Stimulated activated CD4-positive, alpha-beta T cell treated with anti-CD3 and anti-CD28 coated beads, Interleukin-12 subunit alpha, Interleukin-12 subunit beta, amount 100 ng/mL, for 48 hours (primary cell): ENCODE results near the gene BZW2.

ENCODE experiments used
- DNase-seq, 3 donors: peaks; one replicate each; pipeline ENCODE4 v3.0.0-alpha.2; 2020; ENCODE audit warnings: low read depth in 2 of 3, low spot score in 1 of 3

BZW2 gene

GRCh38 chr7:16645593-16646471 is at the start of gene BZW2, which contains the start of gene ANKMY2:
Gene BZW2 (plus strand): TSS chr7:16646181. CDS start chr7:16665444, 19,263 bp downstream.
Gene ANKMY2 (minus strand): TSS chr7:16645754. CDS start chr7:16645573, 181 bp downstream.
- peak; percentile 82 to 89 (median 87) for DNase-seq

GRCh38 chr7:16598015-16598414 is 48.0 kb upstream of the BZW2 start:
- no peak for DNase-seq

GRCh38 chr7:16599860-16600259 is 46.1 kb upstream of the BZW2 start:
- DNase-seq = no peak

DNA sequence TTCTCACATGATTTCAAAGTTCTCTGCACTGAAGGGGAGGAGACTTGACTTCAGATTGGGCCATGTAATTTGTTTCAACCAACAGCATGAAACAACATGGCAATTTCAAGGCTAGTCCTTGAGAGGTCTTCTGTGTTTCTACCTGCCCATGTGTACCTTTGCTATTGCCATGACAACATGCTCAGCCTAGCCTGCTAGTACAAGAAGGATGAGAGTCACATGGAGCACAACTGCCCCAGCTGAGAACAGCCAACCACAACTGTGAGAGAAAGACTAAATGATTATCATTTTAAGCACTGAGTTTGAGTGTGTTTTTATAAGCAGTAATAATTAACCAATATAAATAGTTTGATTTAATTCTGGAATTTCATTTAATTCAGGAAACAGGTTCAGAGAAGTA is 42.3 kb upstream of the BZW2 start:
- DNase-seq = no peak

- peak in 1 of 3 donors; percentile 4 for DNase-seq
Measured at GRCh38 chr7:16604054-16604453, 41.9 kb upstream of the BZW2 start.

GRCh38 chr7:16606704-16607103 is 39.3 kb upstream of the BZW2 start:
- DNase-seq = no peak

- DNase-seq = no peak
Measured at GRCh38 chr7:16609842-16610450, 36.0 kb upstream of the BZW2 start.

- no peak for DNase-seq
Measured at GRCh38 chr7:16611711-16612110, 34.3 kb upstream of the BZW2 start.

GRCh38 chr7:16615228-16615627 is 30.8 kb upstream of the BZW2 start:
- no peak for DNase-seq

- no peak for DNase-seq
Measured at GRCh38 chr7:16616122-16616521, 29.9 kb upstream of the BZW2 start.

- no peak for DNase-seq
Measured at GRCh38 chr7:16616542-16616941, 29.4 kb upstream of the BZW2 start.

GRCh38 chr7:16619979-16620408 is 26.0 kb upstream of the BZW2 start:
- peak in 1 of 3 donors; percentile 32 for DNase-seq

DNA sequence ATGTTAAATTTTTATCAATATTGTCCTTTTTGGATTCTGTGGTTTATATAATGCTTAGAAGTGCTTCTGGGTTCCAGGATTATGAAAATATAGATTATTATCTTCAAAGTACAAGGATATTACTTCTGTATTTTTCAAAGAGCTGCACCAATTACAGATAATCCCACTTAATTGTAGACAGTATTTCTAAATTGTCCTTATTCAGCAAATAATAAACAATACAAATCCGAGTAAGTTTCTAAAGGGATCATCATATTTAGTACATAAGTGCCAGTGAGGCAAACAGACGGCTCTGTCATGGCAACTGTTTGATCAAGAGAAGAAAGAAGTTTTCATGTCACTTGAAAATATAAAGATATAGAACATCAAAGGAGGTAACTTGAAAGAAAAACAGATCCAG is 19.6 kb upstream of the BZW2 start:
- DNase-seq = no peak

DNA sequence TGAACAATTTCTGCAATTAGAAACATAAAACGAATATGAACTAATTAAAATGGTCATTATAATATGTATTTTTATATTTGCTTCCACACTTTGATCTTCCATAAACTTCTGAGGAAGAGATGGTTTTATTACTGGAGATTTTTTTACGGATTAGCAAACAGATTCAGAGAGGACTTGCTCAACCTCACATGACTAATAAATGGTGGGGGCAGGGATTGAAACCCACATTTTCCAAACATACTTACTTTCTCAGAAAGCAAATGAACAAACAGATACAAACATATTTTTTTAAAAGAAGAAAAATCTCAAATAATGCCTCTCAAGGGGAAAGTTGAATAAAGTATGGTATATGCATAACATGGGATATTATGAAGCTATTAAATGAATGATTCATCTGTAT is 18.7 kb upstream of the BZW2 start:
- DNase-seq = no peak

DNA sequence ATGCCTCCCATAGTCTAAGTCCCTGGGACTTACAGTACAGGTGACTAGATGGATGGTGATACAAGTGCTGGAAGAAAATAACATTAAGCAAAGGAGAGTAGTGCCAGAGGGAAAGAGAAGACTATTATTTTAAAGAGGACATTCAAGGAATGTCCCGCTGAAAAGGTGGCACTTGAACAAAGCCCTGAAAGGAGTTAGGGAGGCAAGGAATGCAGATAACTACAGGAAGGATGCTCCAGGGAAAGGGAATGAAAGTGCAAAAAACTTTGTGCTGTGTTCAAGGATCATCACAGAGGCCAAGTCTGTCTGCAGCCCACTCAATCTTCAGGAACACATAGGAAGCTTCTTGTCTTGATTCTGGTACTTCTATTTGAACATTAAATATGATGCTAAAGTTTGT is 15.3 kb upstream of the BZW2 start:
- DNase-seq = no peak

GRCh38 chr7:16634271-16634738 is 11.7 kb upstream of the BZW2 start:
- no peak for DNase-seq

DNA sequence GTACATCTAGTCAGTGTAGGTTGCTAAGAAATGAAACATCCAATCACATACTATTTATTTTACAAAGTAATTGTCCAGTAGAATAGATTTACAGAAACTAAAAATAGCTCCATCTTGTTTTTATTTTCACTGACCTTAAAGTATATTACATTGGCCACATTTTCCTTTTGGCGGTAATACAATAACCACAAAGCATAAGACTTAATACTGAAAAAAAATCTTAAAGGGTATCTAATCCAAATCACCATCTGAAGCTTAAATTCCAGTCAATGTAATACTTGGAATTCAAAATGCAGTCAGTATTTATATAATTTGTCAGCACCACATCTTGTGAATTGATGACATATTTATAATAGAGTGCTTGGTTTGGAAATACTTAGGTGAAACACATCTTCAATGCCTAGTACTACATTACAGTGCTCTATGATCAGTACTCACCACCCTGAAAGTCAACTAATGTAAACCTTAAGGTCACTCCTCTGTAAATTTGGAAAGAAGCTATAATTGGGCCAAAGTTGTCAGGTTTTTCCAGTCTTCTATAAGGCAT is 9.4 kb upstream of the BZW2 start:
- DNase-seq = no peak

GRCh38 chr7:16637379-16637778 is 8.6 kb upstream of the BZW2 start:
- DNase-seq = no peak

DNA sequence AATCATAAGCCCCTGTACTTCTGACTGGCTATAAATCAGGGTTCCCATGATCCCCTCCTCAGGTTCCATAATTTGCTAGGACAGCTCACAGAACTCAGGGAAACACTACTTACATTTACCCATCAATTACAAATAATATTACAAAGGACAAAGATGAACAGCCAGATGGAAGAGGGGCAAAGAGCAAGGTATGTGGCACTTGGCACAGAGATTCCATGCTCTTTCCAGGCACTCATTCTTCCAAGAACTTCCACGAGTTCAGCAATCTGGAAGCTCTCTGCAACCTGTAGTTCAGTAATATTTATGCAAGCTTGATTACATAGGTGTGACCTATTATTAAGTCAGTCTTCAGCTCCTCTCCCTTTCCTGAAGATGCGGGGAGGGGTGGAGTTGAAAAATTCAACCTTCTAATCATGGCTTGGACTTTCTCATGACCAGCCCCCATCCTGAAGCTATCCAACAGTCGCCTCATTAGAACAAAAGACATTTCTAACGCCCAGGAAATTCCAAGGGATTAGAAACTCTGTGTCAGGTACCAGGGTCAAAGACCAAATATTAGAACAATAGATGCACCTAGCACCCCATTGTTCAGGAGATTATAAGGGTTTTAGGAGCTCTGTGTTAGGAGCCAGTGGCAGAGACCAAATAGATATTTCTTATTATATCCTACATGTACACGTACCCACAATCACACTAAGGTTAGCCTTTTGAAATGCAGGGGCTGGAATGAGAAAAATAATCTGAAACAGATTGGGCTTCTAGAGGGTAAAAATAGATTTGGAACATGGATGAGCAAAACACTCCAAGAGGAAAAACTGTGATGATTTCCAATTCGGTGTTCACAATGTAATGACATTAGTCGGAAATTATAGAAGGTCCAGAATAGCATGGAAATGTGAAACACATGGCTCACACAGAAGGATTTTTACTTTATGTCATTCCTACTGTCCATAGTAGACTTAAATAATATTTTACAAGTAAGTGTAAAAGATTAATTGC is 7.4 kb upstream of the BZW2 start:
- no peak for DNase-seq

DNA sequence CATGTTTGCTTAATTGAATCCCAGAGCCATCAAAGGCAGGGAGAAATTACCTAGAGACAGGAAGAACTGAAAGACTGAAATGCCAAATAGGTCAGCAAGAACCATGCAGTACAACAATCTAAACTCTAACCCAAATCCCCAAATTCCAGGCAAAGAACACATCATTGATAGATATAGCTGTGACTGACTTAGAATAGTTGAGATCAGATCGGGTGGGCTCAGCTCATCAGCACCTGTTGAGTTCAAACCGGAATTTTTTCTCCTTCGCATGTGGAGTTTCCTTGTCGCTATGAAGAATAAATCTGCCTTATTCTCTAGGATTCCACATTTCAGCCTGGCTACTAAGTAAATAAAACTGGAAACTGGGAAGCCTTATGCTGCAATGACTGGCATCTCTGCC is 1.8 kb upstream of the BZW2 start:
- DNase-seq = no peak
